ENCODE data around the gene BACH2. TPM values are rescaled to one million over a fixed set of nuclear protein-coding genes. Genes with fewer than 3 reads are reported as not detected.

BACH2 gene
- polyA plus RNA-seq, 1 donor from 2014 or later = 45.5 TPM

- Histone ChIP-seq H3K27ac (ENCODE audit: low read length) (no peak overlapping the region), H3F3A (ENCODE audit: insufficient read depth, low read length, poor library complexity, severe bottlenecking) (no peaks in the 10 kb centered on the region), H3K9ac (ENCODE audit: low read length) (no peak overlapping the region), H3K9me3 (ENCODE audit: low read length) (no peaks in the 10 kb centered on the region), H3K4me2 (ENCODE audit: low read length) (no peak overlapping the region), H3K9me2 (ENCODE audit: insufficient read depth, low read length) (no peaks in the 10 kb centered on the region), H3K79me2 (replicated peaks; ENCODE audit: insufficient read depth, low read length) (peaks cover 3% of the 10 kb centered on the region), H4K20me1 (ENCODE audit: insufficient read depth) (no peaks in the 10 kb centered on the region), H3K27me3 (ENCODE audit: insufficient read depth, low read depth, low read length) (no peaks in the 10 kb centered on the region), H3K36me3 (ENCODE audit: insufficient read depth, low read length) (no peaks in the 10 kb centered on the region), H2AFZ (ENCODE audit: low read depth, low read length) (no peak overlapping the region), H3K4me3 (ENCODE audit: low read length) (no peak overlapping the region)
- TF ChIP-seq EZH2 (IDR thresholded peaks at IDR 0.05; ENCODE audit: borderline replicate concordance, insufficient read depth, low read length, poor library complexity, severe bottlenecking) (no peak), POLR2AphosphoS5 (IDR thresholded peaks at IDR 0.05) (no peak), EP300 (conservative IDR thresholded peaks at IDR 0.05; ENCODE audit: poor library complexity, severe bottlenecking) (no peak), RAD21 (conservative IDR thresholded peaks at IDR 0.05) (no peak), TAF1 (IDR thresholded peaks at IDR 0.05; ENCODE audit: low read depth) (no peak), SMC3 (conservative IDR thresholded peaks at IDR 0.05; ENCODE audit: poor library complexity) (no peak), MXI1 (conservative IDR thresholded peaks at IDR 0.05; ENCODE audit: poor library complexity, severe bottlenecking) (no peak), CTCF (IDR thresholded peaks at IDR 0.05; ENCODE audit: poor library complexity, severe bottlenecking) (no peak)
- TF ChIP-seq, protein P1, sequence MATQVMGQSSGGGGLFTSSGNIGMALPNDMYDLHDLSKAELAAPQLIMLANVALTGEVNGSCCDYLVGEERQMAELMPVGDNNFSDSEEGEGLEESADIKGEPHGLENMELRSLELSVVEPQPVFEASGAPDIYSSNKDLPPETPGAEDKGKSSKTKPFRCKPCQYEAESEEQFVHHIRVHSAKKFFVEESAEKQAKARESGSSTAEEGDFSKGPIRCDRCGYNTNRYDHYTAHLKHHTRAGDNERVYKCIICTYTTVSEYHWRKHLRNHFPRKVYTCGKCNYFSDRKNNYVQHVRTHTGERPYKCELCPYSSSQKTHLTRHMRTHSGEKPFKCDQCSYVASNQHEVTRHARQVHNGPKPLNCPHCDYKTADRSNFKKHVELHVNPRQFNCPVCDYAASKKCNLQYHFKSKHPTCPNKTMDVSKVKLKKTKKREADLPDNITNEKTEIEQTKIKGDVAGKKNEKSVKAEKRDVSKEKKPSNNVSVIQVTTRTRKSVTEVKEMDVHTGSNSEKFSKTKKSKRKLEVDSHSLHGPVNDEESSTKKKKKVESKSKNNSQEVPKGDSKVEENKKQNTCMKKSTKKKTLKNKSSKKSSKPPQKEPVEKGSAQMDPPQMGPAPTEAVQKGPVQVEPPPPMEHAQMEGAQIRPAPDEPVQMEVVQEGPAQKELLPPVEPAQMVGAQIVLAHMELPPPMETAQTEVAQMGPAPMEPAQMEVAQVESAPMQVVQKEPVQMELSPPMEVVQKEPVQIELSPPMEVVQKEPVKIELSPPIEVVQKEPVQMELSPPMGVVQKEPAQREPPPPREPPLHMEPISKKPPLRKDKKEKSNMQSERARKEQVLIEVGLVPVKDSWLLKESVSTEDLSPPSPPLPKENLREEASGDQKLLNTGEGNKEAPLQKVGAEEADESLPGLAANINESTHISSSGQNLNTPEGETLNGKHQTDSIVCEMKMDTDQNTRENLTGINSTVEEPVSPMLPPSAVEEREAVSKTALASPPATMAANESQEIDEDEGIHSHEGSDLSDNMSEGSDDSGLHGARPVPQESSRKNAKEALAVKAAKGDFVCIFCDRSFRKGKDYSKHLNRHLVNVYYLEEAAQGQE (IDR thresholded peaks at IDR 0.05; ENCODE audit: borderline replicate concordance) = no peak
Observed at GRCh38 chr6:89956182-89956581, 340.5 kb downstream of the BACH2 start.

GRCh38 chr6:89955364-89955763 is 341.3 kb downstream of the BACH2 start:
- H3K36me3 ChIP-seq (ENCODE audit: insufficient read depth, low read length) = no peaks in the 10 kb centered on the region
- no peak overlapping the region for H3K4me3 ChIP-seq (ENCODE audit: low read length)

More at GRCh38 chr6:89955364-89955763, 341.3 kb downstream of the BACH2 start:
- Histone ChIP-seq H3K79me2 (replicated peaks; ENCODE audit: insufficient read depth, low read length) (peaks cover 3% of the 10 kb centered on the region), H3F3A (ENCODE audit: insufficient read depth, low read length, poor library complexity, severe bottlenecking) (no peaks in the 10 kb centered on the region), H2AFZ (ENCODE audit: low read depth, low read length) (no peak overlapping the region), H3K27ac (ENCODE audit: low read length) (no peak overlapping the region), H4K20me1 (ENCODE audit: insufficient read depth) (no peaks in the 10 kb centered on the region), H3K9me3 (ENCODE audit: low read length) (no peaks in the 10 kb centered on the region), H3K9ac (ENCODE audit: low read length) (no peak overlapping the region), H3K9me2 (ENCODE audit: insufficient read depth, low read length) (no peaks in the 10 kb centered on the region), H3K4me2 (ENCODE audit: low read length) (no peak overlapping the region), H3K27me3 (ENCODE audit: insufficient read depth, low read depth, low read length) (no peaks in the 10 kb centered on the region)
- TF ChIP-seq EP300 (conservative IDR thresholded peaks at IDR 0.05; ENCODE audit: poor library complexity, severe bottlenecking) (no peak), TAF1 (IDR thresholded peaks at IDR 0.05; ENCODE audit: low read depth) (no peak), CTCF (IDR thresholded peaks at IDR 0.05; ENCODE audit: poor library complexity, severe bottlenecking) (no peak), MXI1 (conservative IDR thresholded peaks at IDR 0.05; ENCODE audit: poor library complexity, severe bottlenecking) (no peak)
- TF ChIP-seq, protein P1 (IDR thresholded peaks at IDR 0.05; ENCODE audit: borderline replicate concordance) = no peak
